ENCODE results near the gene FTCDNL1. TPM values are rescaled to one million over a fixed set of nuclear protein-coding genes. Genes with fewer than 3 reads are reported as not detected.

Gene FTCDNL1
- total and polyA plus RNA-seq, 9 of the 15 experiments (the other 6 are each of a cell fraction or from before 2014, with no cell fraction given) = 0.13 to 0.58 (median 0.32) TPM

DNA sequence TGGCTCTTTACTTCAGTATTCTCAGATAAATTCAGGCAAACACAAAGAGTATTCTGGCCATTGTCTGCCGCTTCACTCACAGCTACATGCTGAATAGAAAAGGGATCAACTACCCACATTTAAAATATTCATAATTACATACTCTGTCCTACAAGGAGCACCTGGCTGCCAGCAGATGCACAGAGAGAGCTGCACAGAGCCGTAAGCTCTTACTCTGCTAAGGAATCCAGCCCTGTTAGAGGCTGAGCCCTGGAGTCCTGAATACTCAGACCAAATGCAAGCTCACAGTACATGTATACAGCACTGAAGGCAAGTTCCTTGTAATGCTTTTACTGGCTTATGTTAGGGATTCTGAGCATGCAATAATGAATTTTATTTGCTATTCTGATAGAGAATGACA is 80.3 kb downstream of the FTCDNL1 start (continued):
- no peak for TF ChIP-seq ZBTB5 (IDR thresholded peaks at IDR 0.05)

- H3K9me1 ChIP-seq (ENCODE audit: control insufficient read depth, insufficient read depth, low read length) = no peaks in the 10 kb centered on the region
- H3K9me3 ChIP-seq (replicated peaks; ENCODE audit: control insufficient read depth, insufficient read depth, low read depth, low read length) = no peaks in the 10 kb centered on the region
- intact Hi-C loops (cut with micrococcal nuclease) = no loop called here
- no peak for DNase-seq (ENCODE audit: extremely low read depth in 1 of 4, low spot score in 3 of 4)
- FAIRE-seq = no peak
- H3K4me3 ChIP-seq = no peak overlapping the region
- no peaks in the 10 kb centered on the region for H3K27me3 ChIP-seq (ENCODE audit: control insufficient read depth in 2 of 2, insufficient read depth in 2 of 2, low read length in 2 of 2)
- no peak overlapping the region for H3K27ac ChIP-seq (ENCODE audit: extremely low read depth, low read depth, low read length)
- ATAC-seq = no peak
- no peak overlapping the region for H3K4me2 ChIP-seq (ENCODE audit: insufficient read depth, low read length)
- POLR2A ChIA-PET = interaction anchor here (0.6 kb wide), 1 partner anchor 494 kb away, joined by 4 read pairs; no protein-coding TSS in a partner anchor
- no peak for TF ChIP-seq ZKSCAN1 (IDR thresholded peaks at IDR 0.05; ENCODE audit: low read depth, low read length)
- TF ChIP-seq, protein P1, sequence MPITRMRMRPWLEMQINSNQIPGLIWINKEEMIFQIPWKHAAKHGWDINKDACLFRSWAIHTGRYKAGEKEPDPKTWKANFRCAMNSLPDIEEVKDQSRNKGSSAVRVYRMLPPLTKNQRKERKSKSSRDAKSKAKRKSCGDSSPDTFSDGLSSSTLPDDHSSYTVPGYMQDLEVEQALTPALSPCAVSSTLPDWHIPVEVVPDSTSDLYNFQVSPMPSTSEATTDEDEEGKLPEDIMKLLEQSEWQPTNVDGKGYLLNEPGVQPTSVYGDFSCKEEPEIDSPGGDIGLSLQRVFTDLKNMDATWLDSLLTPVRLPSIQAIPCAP (CRISPR knock-in tag; IDR thresholded peaks at IDR 0.05; ENCODE audit: borderline replicate concordance) = no peak
- TF ChIP-seq ZFP91 (CRISPR knock-in tag; IDR thresholded peaks at IDR 0.05) = no peak
- TF ChIP-seq, protein P2, sequence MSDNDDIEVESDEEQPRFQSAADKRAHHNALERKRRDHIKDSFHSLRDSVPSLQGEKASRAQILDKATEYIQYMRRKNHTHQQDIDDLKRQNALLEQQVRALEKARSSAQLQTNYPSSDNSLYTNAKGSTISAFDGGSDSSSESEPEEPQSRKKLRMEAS (CRISPR knock-in tag; IDR thresholded peaks at IDR 0.05) = no peak
- TF ChIP-seq STAT5A (IDR thresholded peaks at IDR 0.05; ENCODE audit: borderline replicate concordance, low read length) = no peak
- no peak for TF ChIP-seq JUN (IDR thresholded peaks at IDR 0.05; ENCODE audit: borderline replicate concordance, low read depth, low read length)
- no peak for TF ChIP-seq JUN (CRISPR knock-in tag; IDR thresholded peaks at IDR 0.05; ENCODE audit: borderline replicate concordance)
- no peak for TF ChIP-seq ASH1L (IDR thresholded peaks at IDR 0.05; ENCODE audit: borderline replicate concordance, low read depth, partially characterized antibody)
- TF ChIP-seq ESRRA (IDR thresholded peaks at IDR 0.05; ENCODE audit: borderline replicate concordance, low read depth) = no peak
- no peaks in the 10 kb centered on the region for H3K79me2 ChIP-seq (ENCODE audit: control insufficient read depth, insufficient read depth, low read length)
- 0% methylated on average over 5 of the region's 5 CpGs for WGBS (ENCODE audit: insufficient coverage, low coverage, missing lambda C conversion rate)
- in situ Hi-C loops (cut with MboI) = no loop called here
- H3K9ac ChIP-seq (ENCODE audit: insufficient read depth in 1 of 2, low read depth in 2 of 2, low read length in 2 of 2) = no peak overlapping the region
- no peaks in the 10 kb centered on the region for H4K20me1 ChIP-seq (replicated peaks; ENCODE audit: control insufficient read depth, insufficient read depth, low read length)
- no peaks in the 10 kb centered on the region for H3K36me3 ChIP-seq (ENCODE audit: control insufficient read depth, insufficient read depth, low read length)
- CTCF ChIA-PET (ENCODE audit: low intra/inter-chr PET ratio) = no interaction called here
- no peaks in the 10 kb centered on the region for H3K4me1 ChIP-seq (replicated peaks in 1 of 2; ENCODE audit: control insufficient read depth in 2 of 2, insufficient read depth in 2 of 2, low read length in 2 of 2)
- H2AFZ ChIP-seq (ENCODE audit: low read depth, low read length) = no peak overlapping the region
- BruUV-seq (replicated peaks) = no TSS peak
Observed at GRCh38 chr2:199765646-199766045, 85.3 kb downstream of the FTCDNL1 start.

All from K562 (cell line).